ENCODE data around the gene ZNF808. TPM values are rescaled to one million over a fixed set of nuclear protein-coding genes. Genes with fewer than 3 reads are reported as not detected.
A peak's percentile ranks its signal among the peaks of the same experiment; 100 is the strongest.
"Not testable (repeated sequence)": the region's sequence is repeated elsewhere in the genome, so short reads cannot be mapped to it uniquely, and the experiment has no call there.

The ZNF808 gene
- total RNA-seq (10 to 100 TPM; 18.0 to 44.0 (median 32.9) TPM), polyA plus RNA-seq (1 to 10 TPM; 1.8 to 8.6 TPM)
- long read RNA-seq, donor 1, partial matches to known transcripts: 2 of 14 reads
- long read RNA-seq, donor 1, other reads (novel, unspliced or antisense): 4 of 14 reads
- long read RNA-seq, donor 2, transcript ZNF808-205 (4 exons, 553 nt): major isoform, 5 of 17 reads
- long read RNA-seq, donor 2, partial matches to known transcripts: 3 of 17 reads
- long read RNA-seq, donor 2, other reads (novel, unspliced or antisense): 5 of 17 reads
- long read RNA-seq, donor 3, transcript ZNF808-205 (4 exons, 553 nt): major isoform, 12 of 21 reads
- long read RNA-seq, donor 3, transcript ZNF808-201 (5 exons, 3,600 nt): minor isoform, 5 of 21 reads
- long read RNA-seq, donor 3, partial matches to known transcripts: 2 of 21 reads
- long read RNA-seq, donor 3, other reads (novel, unspliced or antisense): 1 of 21 reads

GRCh38 chr19:52527134-52527955 is at the start of gene ZNF808:
Gene ZNF808 (plus strand): TSS chr19:52527668. CDS start chr19:52543285, 15,617 bp downstream.
- peak; percentile 44 to 80 (median 62) for TF ChIP-seq CTCF (IDR thresholded peaks at IDR 0.05)
- peak; percentile 97 to 99 (median 98) for ATAC-seq
- H3K27ac ChIP-seq: peak within 1 kb of the TSS; percentile 81 to 99 (median 96)
- peaks cover 3 to 28% (median 17%) of the 10 kb centered on the region in 9 donors for H3K4me1 ChIP-seq
- no peaks in the 10 kb centered on the region for H3K27me3 ChIP-seq
- intact Hi-C loops (cut with DNase I): loop anchor here in 4 of 10 donors (1.0 to 10.0 kb wide), 5 partner anchors 40 to 208 kb away; partner anchors contain the start of genes ZNF701 (in 3 of the 4) and ZNF611 (in 1 of the 4)
- H3K9me3 ChIP-seq: peaks cover 0 to 41% (median 0%) of the 10 kb centered on the region in 11 donors
- WGBS, 2 donors: 1% methylated on average over 54 of the region's 54 CpGs
- peak within 1 kb of the TSS; percentile 52 to 94 (median 78) for H3K4me3 ChIP-seq
- peak; percentile 97 to 99 for DNase-seq
- peaks cover 0 to 6% (median 0%) of the 10 kb centered on the region in 9 donors for H3K36me3 ChIP-seq

GRCh38 chr19:52484111-52484743 is 43.2 kb upstream of the ZNF808 start:
- H3K4me3 ChIP-seq; intact Hi-C loops (cut with DNase I); H3K4me1 ChIP-seq; ATAC-seq; DNase-seq; H3K27ac ChIP-seq; H3K27me3 ChIP-seq: not testable (repeated sequence)
- 40 to 41% methylated on average over 7 of the region's 7 CpGs for WGBS, 2 donors
- peaks cover 11 to 99% (median 78%) of the 10 kb centered on the region in 11 donors for H3K9me3 ChIP-seq
- H3K36me3 ChIP-seq: peaks cover 0 to 36% (median 0%) of the 10 kb centered on the region in 9 donors

- H3K27ac ChIP-seq; ATAC-seq; DNase-seq; H3K27me3 ChIP-seq; H3K4me1 ChIP-seq; intact Hi-C loops (cut with DNase I); H3K4me3 ChIP-seq: not testable (repeated sequence)
- 49 to 53% methylated on average over 7 of the region's 7 CpGs for WGBS, 2 donors
- Histone ChIP-seq H3K9me3 (peaks cover 7 to 99% (median 77%) of the 10 kb centered on the region in 11 donors), H3K36me3 (peaks cover 0 to 30% (median 0%) of the 10 kb centered on the region in 9 donors)
Observed at GRCh38 chr19:52485064-52485463, 42.4 kb upstream of the ZNF808 start.

GRCh38 chr19:52485561-52486240 is 41.8 kb upstream of the ZNF808 start:
- H3K27me3 ChIP-seq; H3K4me3 ChIP-seq; intact Hi-C loops (cut with DNase I); H3K4me1 ChIP-seq; ATAC-seq; H3K27ac ChIP-seq; DNase-seq: not testable (repeated sequence)
- peaks cover 5 to 99% (median 74%) of the 10 kb centered on the region in 11 donors for H3K9me3 ChIP-seq
- H3K36me3 ChIP-seq: peaks cover 0 to 29% (median 0%) of the 10 kb centered on the region in 9 donors
- 13 to 14% methylated on average over 8 of the region's 8 CpGs for WGBS, 2 donors

All from heart right ventricle (tissue), 16 donors.